Measurements from ENCODE around the gene CLDN1. TPM values are rescaled to one million over a fixed set of nuclear protein-coding genes. Genes with fewer than 3 reads are reported as not detected.

The CLDN1 gene
- total and polyA plus RNA-seq, 2 donors from 2014 or later: 6.2 to 86.0 TPM

DNA sequence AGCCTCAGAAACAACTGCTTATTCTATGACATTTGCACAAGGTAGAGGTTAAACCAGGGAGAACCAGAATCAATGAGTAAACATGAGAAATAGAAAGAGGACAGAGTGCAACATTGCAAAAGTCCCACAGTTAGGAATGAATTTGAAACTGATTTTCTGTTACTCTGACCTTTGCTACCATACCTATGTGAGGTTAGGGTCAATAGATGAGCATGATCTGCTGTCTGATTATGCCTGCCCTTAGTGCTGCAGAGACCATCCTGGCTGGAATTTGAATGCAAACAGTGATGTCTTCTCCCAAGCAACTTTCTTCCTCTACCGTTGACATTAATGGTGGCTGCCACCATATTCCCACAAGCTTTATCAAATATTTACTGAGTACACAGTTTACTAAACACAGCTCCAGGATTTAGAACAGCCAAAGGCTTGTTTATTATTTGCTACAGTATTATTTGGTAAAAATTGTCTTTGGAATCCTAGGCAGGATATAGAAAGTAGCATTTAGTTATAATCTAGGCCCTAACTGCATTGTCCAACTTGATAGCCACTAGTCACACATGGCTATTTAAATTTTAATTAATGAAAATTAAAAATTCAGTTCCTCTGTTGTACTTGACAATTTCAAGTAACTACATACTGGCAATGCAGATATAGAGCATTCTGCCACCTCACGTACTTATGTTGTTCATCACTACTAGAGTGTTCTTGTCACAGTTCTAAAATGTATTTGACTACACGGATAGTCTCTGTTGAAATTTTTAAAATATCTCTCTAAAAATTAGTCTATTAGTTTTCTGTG, 8.9 kb upstream of the CLDN1 start:
- intact Hi-C loops (cut with DNase I): no loop called here
- no peak for DNase-seq
- Histone ChIP-seq H3K27ac (ENCODE audit: low read depth in 2 of 2, low read length in 2 of 2) (no peak overlapping the region), H3K9me3 (ENCODE audit: control insufficient read depth in 2 of 3, insufficient read depth in 1 of 3, low read length in 3 of 3) (no peaks in the 10 kb centered on the region), H3K4me3 (ENCODE audit: low read length in 3 of 3) (no peak overlapping the region), H3K9ac (ENCODE audit: low read length in 3 of 3) (no peak overlapping the region), H3K36me3 (ENCODE audit: control insufficient read depth in 2 of 3, insufficient read depth in 3 of 3, low read length in 3 of 3) (no peaks in the 10 kb centered on the region), H3K4me1 (ENCODE audit: control insufficient read depth in 2 of 3, insufficient read depth in 2 of 3, low read depth in 1 of 3, low read length in 3 of 3) (peaks cover 0 to 3% (median 0%) of the 10 kb centered on the region in 3 donors), H3K27me3 (ENCODE audit: control insufficient read depth, insufficient read depth, low read length) (no peaks in the 10 kb centered on the region)
- TF ChIP-seq CTCF (IDR thresholded peaks at IDR 0.05; ENCODE audit: borderline replicate concordance, extremely low read depth, insufficient read depth): no peak
- FAIRE-seq: no peak

- intact Hi-C loops (cut with DNase I): no loop called here
- no peak overlapping the region for H3K9ac ChIP-seq (ENCODE audit: low read length in 3 of 3)
- H3K36me3 ChIP-seq (ENCODE audit: control insufficient read depth in 2 of 3, insufficient read depth in 3 of 3, low read length in 3 of 3): no peaks in the 10 kb centered on the region
- DNase-seq (peak in 3 of 5 donors; percentile 26 to 89 (median 53)), FAIRE-seq (peak; percentile 13)
- H3K4me3 ChIP-seq (ENCODE audit: low read length in 3 of 3): no peak overlapping the region
- H3K4me1 ChIP-seq (ENCODE audit: control insufficient read depth in 2 of 3, insufficient read depth in 2 of 3, low read depth in 1 of 3, low read length in 3 of 3): peaks cover 3 to 4% (median 4%) of the 10 kb centered on the region in 3 donors
- TF ChIP-seq CTCF (IDR thresholded peaks at IDR 0.05; ENCODE audit: borderline replicate concordance, extremely low read depth, insufficient read depth): peak; percentile 0
- H3K27ac ChIP-seq (ENCODE audit: low read depth in 2 of 2, low read length in 2 of 2): no peak overlapping the region
- no peaks in the 10 kb centered on the region for H3K27me3 ChIP-seq (ENCODE audit: control insufficient read depth, insufficient read depth, low read length)
- H3K9me3 ChIP-seq (ENCODE audit: control insufficient read depth in 2 of 3, insufficient read depth in 1 of 3, low read length in 3 of 3): no peaks in the 10 kb centered on the region
These were observed 4.7 kb upstream of the CLDN1 start for GRCh38 chr3:190326930-190327329.

- no peak for FAIRE-seq
- Histone ChIP-seq H3K36me3 (ENCODE audit: control insufficient read depth in 2 of 3, insufficient read depth in 3 of 3, low read length in 3 of 3) (no peaks in the 10 kb centered on the region), H3K4me1 (ENCODE audit: control insufficient read depth in 2 of 3, insufficient read depth in 2 of 3, low read depth in 1 of 3, low read length in 3 of 3) (peaks cover 3 to 6% (median 4%) of the 10 kb centered on the region in 3 donors), H3K9me3 (ENCODE audit: control insufficient read depth in 2 of 3, insufficient read depth in 1 of 3, low read length in 3 of 3) (no peaks in the 10 kb centered on the region), H3K27ac (ENCODE audit: low read depth in 2 of 2, low read length in 2 of 2) (no peak overlapping the region), H3K27me3 (ENCODE audit: control insufficient read depth, insufficient read depth, low read length) (no peaks in the 10 kb centered on the region), H3K9ac (ENCODE audit: low read length in 3 of 3) (no peak overlapping the region), H3K4me3 (ENCODE audit: low read length in 3 of 3) (no peak overlapping the region)
- TF ChIP-seq CTCF (IDR thresholded peaks at IDR 0.05; ENCODE audit: borderline replicate concordance, extremely low read depth, insufficient read depth): no peak
- peak in 2 of 5 donors; percentile 35 to 37 for DNase-seq
- intact Hi-C loops (cut with DNase I): no loop called here
These were observed 4.1 kb upstream of the CLDN1 start for GRCh38 chr3:190326361-190326760.

Data from kidney (tissue), 14 donors.